Measurements from ENCODE around the gene TP53TG3E.
"Not testable (repeated sequence)": the region's sequence is repeated elsewhere in the genome, so short reads cannot be mapped to it uniquely, and the experiment has no call there.

The TP53TG3E gene

DNA sequence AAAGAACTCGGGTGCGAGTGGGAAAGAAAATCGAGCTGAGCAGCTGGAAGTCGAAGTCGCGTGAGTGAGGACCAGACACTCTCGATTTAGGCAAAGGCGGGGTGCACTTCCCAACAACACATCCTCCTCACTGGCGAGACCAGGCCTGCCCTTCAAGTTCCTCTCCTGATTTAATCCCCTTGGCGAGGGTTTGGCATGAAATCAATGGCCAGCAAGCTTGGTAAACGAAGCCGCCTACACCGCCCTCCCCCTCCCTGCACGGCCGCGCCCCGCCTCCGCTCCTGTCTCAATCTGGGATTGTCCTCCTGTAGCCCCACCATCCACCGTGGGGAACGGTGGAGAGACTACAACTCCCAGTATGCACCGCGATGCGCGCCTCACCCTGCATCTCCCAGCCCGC lies at the start of gene TP53TG3E:
Gene TP53TG3E (plus strand): TSS at position 301 of the 400 bp plus-strand sequence. CDS start 68 bp downstream, at position 369.
- not testable (repeated sequence) for H3K4me3 Mint-ChIP-seq; ATAC-seq (ENCODE audit: low read depth); H3K4me1 Mint-ChIP-seq; H3K36me3 Mint-ChIP-seq; H3K27ac Mint-ChIP-seq; H3K9me3 Mint-ChIP-seq; H3K27me3 Mint-ChIP-seq; DNase-seq (ENCODE audit: low spot score in 2 of 2)

GRCh38 chr16:33336226-33337012 lies 32.3 kb downstream of the TP53TG3E start:
- ATAC-seq (ENCODE audit: low read depth); H3K36me3 Mint-ChIP-seq; H3K4me3 Mint-ChIP-seq; H3K27me3 Mint-ChIP-seq; H3K4me1 Mint-ChIP-seq; H3K27ac Mint-ChIP-seq; H3K9me3 Mint-ChIP-seq: not testable (repeated sequence)
- peak; percentile 35 to 59 for DNase-seq (ENCODE audit: low spot score in 2 of 2)

GRCh38 chr16:33337627-33338542 lies 33.8 kb downstream of the TP53TG3E start:
- not testable (repeated sequence) for H3K4me3 Mint-ChIP-seq; H3K36me3 Mint-ChIP-seq; H3K4me1 Mint-ChIP-seq; H3K27ac Mint-ChIP-seq; ATAC-seq (ENCODE audit: low read depth); H3K27me3 Mint-ChIP-seq; H3K9me3 Mint-ChIP-seq
- DNase-seq (ENCODE audit: low spot score in 2 of 2) = peak; percentile 45 to 56

DNA sequence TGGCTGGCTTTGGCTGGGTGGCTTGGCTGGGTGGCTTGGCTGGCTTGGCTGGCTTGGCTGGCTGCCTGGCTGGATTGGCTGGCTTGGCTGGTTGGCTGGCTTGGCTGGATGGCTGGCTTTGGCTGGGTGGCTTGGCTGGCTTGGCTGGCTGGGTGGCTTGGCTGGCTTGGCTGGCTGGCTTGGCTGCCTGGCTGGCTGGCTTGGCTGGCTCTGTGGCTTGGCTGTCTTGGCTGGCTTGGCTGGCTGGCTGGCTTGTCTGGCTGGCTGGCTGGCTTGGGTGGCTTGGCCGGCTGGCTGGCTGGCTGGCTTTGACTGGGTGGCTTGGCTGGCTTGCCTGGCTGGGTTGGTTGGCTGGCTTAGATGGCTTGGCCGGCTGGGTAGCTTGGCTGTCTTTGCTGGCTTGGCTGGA lies 34.4 kb downstream of the TP53TG3E start:
- H3K4me3 Mint-ChIP-seq; H3K4me1 Mint-ChIP-seq; H3K9me3 Mint-ChIP-seq; H3K27ac Mint-ChIP-seq; ATAC-seq (ENCODE audit: low read depth); H3K27me3 Mint-ChIP-seq; H3K36me3 Mint-ChIP-seq: not testable (repeated sequence)
- peak; percentile 48 to 55 for DNase-seq (ENCODE audit: low spot score in 2 of 2)

DNA sequence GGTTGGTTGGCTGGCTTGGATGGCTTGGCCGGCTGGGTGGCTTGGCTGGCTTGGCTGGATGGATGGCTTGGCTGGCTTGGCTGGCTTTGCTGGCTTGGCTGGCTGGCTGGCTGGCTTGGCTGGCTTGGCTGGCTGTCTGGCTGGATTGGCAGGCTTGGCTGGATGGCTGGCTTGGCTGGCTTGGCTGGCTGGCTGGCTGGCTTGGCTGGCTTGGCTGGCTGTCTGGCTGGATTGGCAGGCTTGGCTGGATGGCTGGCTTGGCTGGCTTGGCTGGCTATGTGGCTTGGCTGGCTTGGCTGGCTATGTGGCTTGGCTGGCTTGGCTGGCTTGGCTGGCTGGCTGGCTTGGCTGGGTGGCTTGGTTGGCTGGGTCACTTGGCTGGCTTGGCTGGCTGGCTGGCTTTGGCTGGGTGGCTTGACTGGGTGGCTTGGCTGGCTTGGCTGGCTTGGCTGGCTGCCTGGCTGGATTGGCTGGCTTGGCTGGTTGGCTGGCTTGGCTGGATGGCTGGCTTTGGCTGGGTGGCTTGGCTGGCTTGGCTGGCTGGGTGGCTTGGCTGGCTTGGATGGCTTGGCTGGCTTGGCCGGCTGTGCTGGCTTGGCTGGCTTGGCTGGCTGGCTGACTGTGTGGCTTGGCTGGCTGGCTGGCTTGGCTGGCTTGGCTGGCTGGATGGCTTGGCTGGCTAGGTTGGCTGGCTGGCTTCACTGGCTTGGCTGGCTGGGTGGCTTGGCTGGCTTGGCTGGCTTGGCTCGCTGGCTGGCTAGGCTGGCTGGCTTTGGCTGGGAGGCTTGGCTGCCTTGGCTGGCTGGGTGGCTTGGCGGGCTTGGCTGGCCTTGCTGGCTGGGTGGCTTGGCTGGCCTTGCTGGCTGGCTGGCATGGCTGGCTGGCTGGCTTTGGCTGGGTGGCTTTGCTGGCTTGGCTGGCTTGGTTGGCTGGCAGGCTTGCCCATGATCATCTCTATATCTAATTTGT lies 35.3 kb downstream of the TP53TG3E start:
- H3K27me3 Mint-ChIP-seq; H3K27ac Mint-ChIP-seq; ATAC-seq (ENCODE audit: low read depth); H3K36me3 Mint-ChIP-seq; H3K9me3 Mint-ChIP-seq; H3K4me1 Mint-ChIP-seq; H3K4me3 Mint-ChIP-seq: not testable (repeated sequence)
- DNase-seq (ENCODE audit: low spot score in 2 of 2) = peak; percentile 37 to 56

Measured in memory B cell (primary cell).